ENCODE measurements around the gene WNT9B. TPM values are rescaled to one million over a fixed set of nuclear protein-coding genes. Genes with fewer than 3 reads are reported as not detected.
A peak's percentile ranks its signal among the peaks of the same experiment; 100 is the strongest.

Gene WNT9B
- total and polyA plus RNA-seq, 2 of the 13 experiments (the other 11 are each of a cell fraction or from before 2014, with no cell fraction given): not detected

DNA sequence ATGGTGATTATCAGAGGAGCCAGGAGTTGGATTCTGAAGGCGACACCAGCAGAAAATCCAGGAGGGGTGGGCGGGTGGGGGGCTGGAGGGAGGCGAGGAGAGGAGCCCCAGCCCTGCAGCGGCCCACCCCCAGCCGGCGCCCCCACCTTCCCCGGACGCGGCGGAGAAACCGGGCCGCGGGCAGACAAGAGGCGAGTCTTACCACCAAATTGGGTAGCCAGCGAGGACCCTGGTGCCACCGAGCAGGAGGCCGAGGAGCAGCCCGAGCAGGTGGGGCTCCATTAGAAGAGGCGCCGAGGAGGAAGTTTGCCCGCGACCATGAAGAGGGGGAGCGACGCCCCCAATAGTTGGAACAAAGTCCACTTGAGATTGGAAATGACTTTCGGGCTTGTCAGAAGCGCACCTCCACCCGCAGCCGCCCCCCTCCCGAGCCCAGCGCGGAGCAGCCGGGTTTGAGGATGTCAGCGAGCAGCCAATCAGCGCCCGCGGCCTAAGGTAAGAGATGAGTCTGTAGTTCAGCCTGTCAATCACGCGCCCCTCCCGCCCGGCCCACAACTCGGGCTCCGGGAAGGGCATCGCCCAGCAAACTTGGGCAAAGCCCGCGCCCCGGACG lies 33.0 kb upstream of the WNT9B start, which contains the start of gene WNT3:
Gene WNT3, minus strand, starts transcription at position 377 of the 613 bp plus-strand sequence. Its CDS starts 95 bp downstream, at position 282.
- H3K4me3 ChIP-seq (replicated peaks in 1 of 3; ENCODE audit: insufficient read depth in 1 of 3, low read depth in 2 of 3, low read length in 3 of 3): peak within 1 kb of the TSS; percentile 42 to 74 (median 56)
- peaks cover 12 to 75% of the 10 kb centered on the region in 2 experiments for H3K27me3 ChIP-seq (ENCODE audit: control insufficient read depth in 1 of 2, insufficient read depth in 2 of 2, low read length in 2 of 2)
- H3K27ac ChIP-seq (ENCODE audit: extremely low read length, insufficient read depth, low read length): no peak within 1 kb of the TSS
- no peak within 1 kb of the TSS for H2AFZ ChIP-seq (ENCODE audit: low read length)
- CTCF ChIA-PET (ENCODE audit: low intra/inter-chr PET ratio, low total read pairs): no interaction called here
- FAIRE-seq: no peak
- no peaks in the 10 kb centered on the region for H3K79me2 ChIP-seq (ENCODE audit: insufficient read depth, low read length)
- H3K36me3 ChIP-seq (replicated peaks in 1 of 2; ENCODE audit: control insufficient read depth in 1 of 2, insufficient read depth in 2 of 2, low read length in 2 of 2): no peaks in the 10 kb centered on the region
- 21% methylated on average over 18 of the region's 47 CpGs for WGBS (ENCODE audit: low lambda C conversion rate)
- peak within 1 kb of the TSS; percentile 82 for H3K4me2 ChIP-seq (ENCODE audit: low read depth, low read length)
- H4K20me1 ChIP-seq (ENCODE audit: insufficient read depth, low read length): no peaks in the 10 kb centered on the region
- POLR2A ChIA-PET: no interaction called here
- in situ Hi-C loops (cut with HindIII; ENCODE audit: extremely low pct_ligation_motif_present, low pct_unique_long_range_greater_than_20kb): no loop called here
- peaks cover 35% of the 10 kb centered on the region for H3K4me1 ChIP-seq (ENCODE audit: insufficient read depth, low read length)
- intact Hi-C loops (cut with micrococcal nuclease; ENCODE audit: unreplicated experiment): no loop called here
- H3K9ac ChIP-seq (ENCODE audit: insufficient read depth, low read depth, low read length): no peak within 1 kb of the TSS; the same call in 1 of the 2 replicates
- no peak for DNase-seq (ENCODE audit: low spot score)
- peak; percentile 29 for ATAC-seq
- H3K9me3 ChIP-seq (ENCODE audit: low read length): no peaks in the 10 kb centered on the region
- no TSS peak for BruUV-seq (replicated peaks)
- TF ChIP-seq REST (IDR thresholded peaks at IDR 0.05; ENCODE audit: borderline replicate concordance in 1 of 2, low read depth in 1 of 2, low read length in 2 of 2) (no peak), ZFP37 (CRISPR knock-in tag; IDR thresholded peaks at IDR 0.05; ENCODE audit: borderline replicate concordance) (0 out of 2 replicates have a peak, but pooled peaks have one; percentile 4), SPEN (CRISPR knock-in tag; IDR thresholded peaks at IDR 0.05; ENCODE audit: low read depth) (no peak), ZNF773 (CRISPR knock-in tag; IDR thresholded peaks at IDR 0.05; ENCODE audit: borderline replicate concordance) (no peak), DPF2 (CRISPR knock-in tag; IDR thresholded peaks at IDR 0.05; ENCODE audit: borderline replicate concordance, low read depth) (no peak), HOXA7 (CRISPR knock-in tag; IDR thresholded peaks at IDR 0.05) (no peak), BCL3 (CRISPR knock-in tag; IDR thresholded peaks at IDR 0.05) (no peak), GABPA (IDR thresholded peaks at IDR 0.05; ENCODE audit: low read depth, low read length) (no peak), GABPA (CRISPR knock-in tag; IDR thresholded peaks at IDR 0.05; ENCODE audit: low read depth) (no peak), SETDB1 (CRISPR knock-in tag; IDR thresholded peaks at IDR 0.05; ENCODE audit: borderline replicate concordance) (no peak), ZBTB4 (CRISPR knock-in tag; IDR thresholded peaks at IDR 0.05; ENCODE audit: borderline replicate concordance) (no peak), MYC (CRISPR knock-in tag; IDR thresholded peaks at IDR 0.05; ENCODE audit: borderline replicate concordance) (no peak), ISL2 (CRISPR knock-in tag; IDR thresholded peaks at IDR 0.05) (0 out of 2 replicates have a peak, but pooled peaks have one; percentile 26), XBP1 (CRISPR knock-in tag; IDR thresholded peaks at IDR 0.05) (no peak), TARDBP (CRISPR knock-in tag; IDR thresholded peaks at IDR 0.05) (no peak)
- TF ChIP-seq, protein P1, sequence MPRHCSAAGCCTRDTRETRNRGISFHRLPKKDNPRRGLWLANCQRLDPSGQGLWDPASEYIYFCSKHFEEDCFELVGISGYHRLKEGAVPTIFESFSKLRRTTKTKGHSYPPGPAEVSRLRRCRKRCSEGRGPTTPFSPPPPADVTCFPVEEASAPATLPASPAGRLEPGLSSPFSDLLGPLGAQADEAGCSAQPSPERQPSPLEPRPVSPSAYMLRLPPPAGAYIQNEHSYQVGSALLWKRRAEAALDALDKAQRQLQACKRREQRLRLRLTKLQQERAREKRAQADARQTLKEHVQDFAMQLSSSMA (CRISPR knock-in tag; IDR thresholded peaks at IDR 0.05): no peak
